A549 (cell line): ENCODE measurements around the gene KCNV2. TPM values are rescaled to one million over a fixed set of nuclear protein-coding genes. Genes with fewer than 3 reads are reported as not detected.

Experiments used
- ATAC-seq, 2 experiments: fragments of 200-7000 bp in 1 of 2; fragments of >200 bp in 1 of 2; cut with Nextera tagmentation in 1 of 2; cut with Tn5 transposase in 1 of 2; 3 replicates each; pipeline versions ENCODE4 v1.8.0 to v1.9.1; 2018 to 2020; ENCODE audit warnings: mild to moderate bottlenecking in 1 of 2, moderate library complexity in 1 of 2
- CTCF ChIA-PET: fragments of 300-600 bp; sonication (Branson Sonifier 250); formaldehyde crosslinking; extraction: SDS; loops from one replicate; lab custom pipeline; 2021; ENCODE audit warnings: antibody characterized with exemption, inconsistent platforms; lab: Yijun Ruan, JAX
- POLR2A ChIA-PET: fragments of 350-600 bp; formaldehyde crosslinking; extraction: SDS; loops from one replicate; lab custom pipeline; 2021; ENCODE audit warnings: antibody characterized with exemption, inconsistent platforms; lab: Yijun Ruan, JAX
- DNase-seq, 2 experiments: peaks; one replicate each; pipeline versions ENCODE4 v3.0.0 to v3.0.0-alpha.2; 2011 to 2016; ENCODE audit warnings: low read depth in 1 of 2, low spot score in 1 of 2
- FAIRE-seq: peaks from 2 replicates; lab custom pipeline; 2011; peaks lifted over from hg19 to GRCh38; lab: Jason Lieb, UNC
- H3K27ac ChIP-seq, 2 experiments: fragments of >200 bp; sonication (Bioruptor Twin); formaldehyde crosslinking; 3 replicates each; pipeline ENCODE4 v1.5.1; 2016 to 2017
- H3K4me1 ChIP-seq: fragments of >200 bp; sonication (Bioruptor Twin); formaldehyde crosslinking; 3 replicates; pipeline ENCODE4 v1.6.1; 2016
- H3K4me2 ChIP-seq: fragments of >200 bp; sonication (Bioruptor Twin); formaldehyde crosslinking; 3 replicates; pipeline ENCODE4 v1.6.1; 2016
- H3K4me3 ChIP-seq: fragments of >200 bp; sonication (Bioruptor Twin); formaldehyde crosslinking; 3 replicates; pipeline ENCODE4 v1.5.1; 2016
- H3K9me3 ChIP-seq: fragments of >200 bp; sonication (Bioruptor Twin); formaldehyde crosslinking; 3 replicates; pipeline ENCODE4 v1.6.1; 2016
- CBX2 ChIP-seq: fragments of 200-600 bp; sonication (generic); IDR thresholded peaks from 2 replicates; pipeline ENCODE4 v1.6.1; 2016; ENCODE audit warnings: low read depth, mild to moderate bottlenecking, borderline replicate concordance
- CBX8 ChIP-seq: fragments of 200-600 bp; sonication (generic); IDR thresholded peaks from 2 replicates; pipeline ENCODE4 v1.6.1; 2016
- CHD2 ChIP-seq: fragments of 150-350 bp; IDR thresholded peaks from 2 replicates; pipeline ENCODE4 v1.6.1; 2014; ENCODE audit warnings: low read length; ENCODE audit not compliant: partially characterized antibody
- EHF ChIP-seq: fragments of 250-450 bp; sonication (Bioruptor Pico); IDR thresholded peaks from 2 replicates; pipeline ENCODE4 v1.5.0; 2020; ENCODE audit warnings: mild to moderate bottlenecking
- EP300 ChIP-seq, 2 experiments: fragments of >200 bp; sonication (Bioruptor Twin); formaldehyde crosslinking; IDR thresholded peaks; 2 replicates in 1 of 2; 3 replicates in 1 of 2; pipeline ENCODE4 v1.6.1; 2016 to 2017
- FOSB ChIP-seq: fragments of 250-450 bp; sonication (Bioruptor Pico); IDR thresholded peaks from 2 replicates; pipeline ENCODE4 v1.5.0; 2020; ENCODE audit warnings: mild to moderate bottlenecking, moderate library complexity
- HDAC2 ChIP-seq: fragments of 200-600 bp; sonication (generic); IDR thresholded peaks from 2 replicates; pipeline ENCODE4 v1.6.1; 2016
- HOXA7 ChIP-seq: fragments of 250-450 bp; sonication (Bioruptor Pico); IDR thresholded peaks from 2 replicates; pipeline ENCODE4 v1.5.0; 2020; ENCODE audit warnings: mild to moderate bottlenecking, moderate library complexity
- HOXB13 ChIP-seq: fragments of 250-450 bp; sonication (Bioruptor Pico); IDR thresholded peaks from 2 replicates; pipeline ENCODE4 v1.5.0; 2020; ENCODE audit warnings: low read depth, mild to moderate bottlenecking, moderate library complexity
- HOXB5 ChIP-seq: fragments of 250-450 bp; sonication (Bioruptor Pico); IDR thresholded peaks from 2 replicates; pipeline ENCODE4 v1.5.0; 2020; ENCODE audit warnings: mild to moderate bottlenecking, moderate library complexity
- JUN ChIP-seq, 2 experiments: fragments of >200 bp; sonication (Bioruptor Twin); formaldehyde crosslinking; IDR thresholded peaks; 2 replicates in 1 of 2; 3 replicates in 1 of 2; pipeline ENCODE4 v1.6.1; 2016 to 2017
- KDM1A ChIP-seq: fragments of 200-600 bp; sonication (generic); IDR thresholded peaks from 2 replicates; pipeline ENCODE4 v1.6.1; 2016; ENCODE audit warnings: low read depth, mild to moderate bottlenecking
- MAFK ChIP-seq: fragments of 450-650 bp; IDR thresholded peaks from 2 replicates; pipeline ENCODE4 v1.6.1; 2014; ENCODE audit not compliant: partially characterized antibody
- MAX ChIP-seq: IDR thresholded peaks from 2 replicates; pipeline ENCODE4 v1.6.1; 2012
- NFE2L2 ChIP-seq: fragments of 150-350 bp; conservative IDR thresholded peaks from 2 replicates; pipeline ENCODE4 v1.6.1; 2014; ENCODE audit warnings: low read length
- NR3C1 ChIP-seq: fragments of >200 bp; sonication (Bioruptor Twin); formaldehyde crosslinking; IDR thresholded peaks from 3 replicates; pipeline ENCODE4 v1.6.1; 2017
- PHF8 ChIP-seq: fragments of 200-600 bp; sonication (generic); IDR thresholded peaks from 2 replicates; pipeline ENCODE4 v1.6.1; 2016; ENCODE audit warnings: low read depth, mild to moderate bottlenecking, antibody characterized with exemption, moderate library complexity, borderline replicate concordance
- POLR2A ChIP-seq: IDR thresholded peaks from 2 replicates; pipeline ENCODE4 v1.6.1; 2012; ENCODE audit warnings: mild to moderate bottlenecking, low read length
- RAD21 ChIP-seq, 2 experiments: fragments of >200 bp in 1 of 2; sonication (Bioruptor Twin) in 1 of 2; formaldehyde crosslinking in 1 of 2; IDR thresholded peaks in 1 of 2; conservative IDR thresholded peaks in 1 of 2; 2 replicates in 1 of 2; 3 replicates in 1 of 2; pipeline ENCODE4 v1.6.1; 2012 to 2018; ENCODE audit warnings: inconsistent platforms in 1 of 2
- RARB ChIP-seq: fragments of 250-450 bp; sonication (Bioruptor Pico); IDR thresholded peaks from 2 replicates; pipeline ENCODE4 v1.8.0; 2021; ENCODE audit warnings: mild to moderate bottlenecking, moderate library complexity
- RCOR1 ChIP-seq: fragments of 150-350 bp; IDR thresholded peaks from 2 replicates; pipeline ENCODE4 v1.6.1; 2014; ENCODE audit warnings: antibody characterized with exemption, low read length, low read depth
- RFX5 ChIP-seq: fragments of 450-650 bp; IDR thresholded peaks from 2 replicates; pipeline ENCODE4 v1.7.1; 2014; ENCODE audit warnings: antibody characterized with exemption, mild to moderate bottlenecking, moderate library complexity
- WGBS: methylation state at CpG from one replicate; pipeline ENCODE4 v1.1.6; 2017; ENCODE audit errors: missing lambda C conversion rate; 5-methylcytosine and 5-hydroxymethylcytosine counted together
- polyA plus RNA-seq, 4 experiments: library from polyadenylated mRNA; depleted of rRNA in 3 of 4; stranded (reverse); fragments of >200 nt; fragmentation: RNase III in 1 of 4; extraction: RNeasy Plus Mini Kit Qiagen cat#74134 plus additional on column Dnase treatment in 1 of 4; gene quantifications; 2 replicates in 3 of 4; 3 replicates in 1 of 4; pipeline ENCODE4 v1.2.3, GENCODE V29; 2011 to 2017
- TF ChIP-seq, protein P1 (sequence below): fragments of >200 bp; sonication (Bioruptor Twin); formaldehyde crosslinking; IDR thresholded peaks from 2 replicates; pipeline ENCODE4 v1.6.1; 2016
- TF ChIP-seq, protein P2 (sequence below): fragments of 250-450 bp; sonication (Bioruptor Pico); IDR thresholded peaks from 2 replicates; pipeline ENCODE4 v1.5.0; 2020; ENCODE audit warnings: low read depth, mild to moderate bottlenecking, moderate library complexity

The KCNV2 gene
- polyA plus RNA-seq, 2 of the 4 experiments (the other 2 are of a cell fraction), result not detected

DNA sequence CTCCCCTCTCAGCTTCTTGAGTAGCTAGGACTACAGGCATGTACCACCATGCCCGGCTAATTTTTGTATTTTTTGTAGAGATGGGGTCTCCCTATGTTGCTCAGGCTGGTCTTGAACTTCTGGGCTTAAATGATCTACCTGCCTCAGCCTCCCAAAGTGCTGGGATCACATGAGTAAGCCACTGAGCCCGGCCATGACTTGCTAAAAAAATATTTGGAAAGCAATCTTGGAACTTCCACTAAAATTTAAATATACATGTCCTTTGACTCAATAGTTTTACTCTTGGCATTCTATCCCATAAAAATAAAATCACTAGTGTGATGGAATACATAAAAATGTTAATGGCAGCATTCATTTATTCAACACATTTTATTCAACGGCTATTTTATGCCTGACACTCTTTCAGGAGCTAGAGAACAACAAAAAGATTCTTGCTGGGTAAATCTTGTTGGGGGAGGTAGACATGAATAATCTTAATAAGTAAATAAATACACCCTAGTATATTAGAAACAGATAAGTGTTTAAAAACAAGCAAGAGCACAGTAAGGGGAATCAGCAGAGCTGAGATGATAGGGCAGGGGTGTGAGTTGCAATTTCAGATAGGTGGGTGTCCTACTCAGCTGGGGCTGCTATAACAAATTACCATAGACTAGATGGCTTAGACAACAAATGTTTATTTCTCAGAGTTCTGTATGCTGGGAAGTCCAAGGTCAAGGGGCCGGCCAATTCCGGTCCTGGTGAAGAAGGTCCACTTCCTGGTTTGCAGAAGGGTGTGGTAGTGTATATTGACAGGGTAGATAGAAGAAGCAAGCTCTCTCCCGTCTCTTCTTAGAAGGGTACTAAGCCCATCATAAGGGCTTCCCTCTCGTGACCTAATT is 50.7 kb downstream of the KCNV2 start:
- no peak for TF ChIP-seq HDAC2
- peak; percentile 56 for TF ChIP-seq NFE2L2
- ChIA-PET POLR2A (no interaction called here), CTCF (no interaction called here)
- Histone ChIP-seq H3K4me1 (peaks cover 18% of the 10 kb centered on the region), H3K27ac (peak overlapping the region in 1 of 2 experiments; percentile 32; a peak in 3 of 6 replicates), H3K4me3 (no peak overlapping the region), H3K4me2 (no peak overlapping the region), H3K9me3 (peaks cover 4% of the 10 kb centered on the region)
- 84% methylated on average over 7 of the region's 7 CpGs for WGBS
- no peak for DNase-seq
- ATAC-seq, result peak in 1 of 2 experiments; percentile 28; a peak in 2 of 6 replicates
- no peak for FAIRE-seq

GRCh38 chr9:2771087-2771486 is 53.8 kb downstream of the KCNV2 start:
- no peak overlapping the region for H3K4me3 ChIP-seq
- no peak for TF ChIP-seq FOSB
- TF ChIP-seq, all 56 proteins: peak for 0
- POLR2A ChIA-PET, result no interaction called here
- DNase-seq (no peak), ATAC-seq (no peak), FAIRE-seq (no peak)
- peak overlapping the region in 1 of 2 experiments; percentile 6; a peak in 2 of 6 replicates for H3K27ac ChIP-seq
- CTCF ChIA-PET, result no interaction called here
- peaks cover 18% of the 10 kb centered on the region for H3K4me1 ChIP-seq
- 97% methylated on average over 3 of the region's 3 CpGs for WGBS
- no peak overlapping the region for H3K4me2 ChIP-seq
- peaks cover 34% of the 10 kb centered on the region for H3K9me3 ChIP-seq

DNA sequence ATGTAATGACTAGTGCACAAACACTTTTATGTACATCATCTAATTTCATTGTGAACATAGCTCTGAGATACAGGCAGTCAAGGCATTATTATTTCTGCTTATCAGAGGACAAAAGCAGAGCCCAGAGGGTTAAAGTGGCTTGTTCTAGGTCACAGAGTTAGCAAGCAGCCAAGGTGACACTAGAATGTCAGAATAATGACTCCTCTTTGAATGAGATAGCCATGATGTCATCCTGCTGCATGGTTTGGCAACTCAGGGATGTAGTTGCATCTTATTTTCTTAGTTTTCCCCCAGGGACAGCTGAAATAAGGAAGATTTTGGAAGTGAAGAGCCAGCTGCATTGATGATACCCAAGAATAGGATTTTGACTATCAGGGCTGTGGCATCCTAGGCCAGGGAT is 54.4 kb downstream of the KCNV2 start:
- ATAC-seq (no peak), FAIRE-seq (no peak), DNase-seq (no peak)
- H3K4me1 ChIP-seq, result peaks cover 18% of the 10 kb centered on the region
- ChIA-PET POLR2A (no interaction called here), CTCF (no interaction called here)
- H3K9me3 ChIP-seq, result peaks cover 38% of the 10 kb centered on the region
- H3K27ac ChIP-seq, result peak overlapping the region in 1 of 2 experiments; percentile 27; a peak in 1 of 6 replicates
- TF ChIP-seq CHD2 (no peak), MAFK (no peak), RARB (CRISPR knock-in tag) (no peak), FOSB (no peak)
- TF ChIP-seq, protein P1, sequence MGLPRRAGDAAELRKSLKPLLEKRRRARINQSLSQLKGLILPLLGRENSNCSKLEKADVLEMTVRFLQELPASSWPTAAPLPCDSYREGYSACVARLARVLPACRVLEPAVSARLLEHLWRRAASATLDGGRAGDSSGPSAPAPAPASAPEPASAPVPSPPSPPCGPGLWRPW, result no peak
- TF ChIP-seq, protein P2, sequence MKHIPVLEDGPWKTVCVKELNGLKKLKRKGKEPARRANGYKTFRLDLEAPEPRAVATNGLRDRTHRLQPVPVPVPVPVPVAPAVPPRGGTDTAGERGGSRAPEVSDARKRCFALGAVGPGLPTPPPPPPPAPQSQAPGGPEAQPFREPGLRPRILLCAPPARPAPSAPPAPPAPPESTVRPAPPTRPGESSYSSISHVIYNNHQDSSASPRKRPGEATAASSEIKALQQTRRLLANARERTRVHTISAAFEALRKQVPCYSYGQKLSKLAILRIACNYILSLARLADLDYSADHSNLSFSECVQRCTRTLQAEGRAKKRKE (CRISPR knock-in tag), result no peak
- H3K4me3 ChIP-seq, result no peak overlapping the region
- H3K4me2 ChIP-seq, result no peak overlapping the region

- CTCF ChIA-PET, result no interaction called here
- ATAC-seq, result no peak
- no peaks in the 10 kb centered on the region for H3K4me1 ChIP-seq
- H3K9me3 ChIP-seq, result peaks cover 49% of the 10 kb centered on the region
- no peak overlapping the region for H3K4me2 ChIP-seq
- no peak for DNase-seq
- 97% methylated on average over 3 of the region's 3 CpGs for WGBS
- TF ChIP-seq CHD2, result no peak
- TF ChIP-seq RAD21 (conservative IDR thresholded peaks at IDR 0.05 in 1 of 2, IDR thresholded peaks at IDR 0.05 in 1 of 2), result no peak
- no peak for TF ChIP-seq MAX
- TF ChIP-seq, protein P1, result no peak
- TF ChIP-seq CBX8, result no peak
- no peak for TF ChIP-seq RFX5
- H3K27ac ChIP-seq, result no peak overlapping the region
- POLR2A ChIA-PET, result no interaction called here
- FAIRE-seq, result no peak
- H3K4me3 ChIP-seq, result no peak overlapping the region
These were observed 60.1 kb downstream of the KCNV2 start for GRCh38 chr9:2777454-2777853.

DNA sequence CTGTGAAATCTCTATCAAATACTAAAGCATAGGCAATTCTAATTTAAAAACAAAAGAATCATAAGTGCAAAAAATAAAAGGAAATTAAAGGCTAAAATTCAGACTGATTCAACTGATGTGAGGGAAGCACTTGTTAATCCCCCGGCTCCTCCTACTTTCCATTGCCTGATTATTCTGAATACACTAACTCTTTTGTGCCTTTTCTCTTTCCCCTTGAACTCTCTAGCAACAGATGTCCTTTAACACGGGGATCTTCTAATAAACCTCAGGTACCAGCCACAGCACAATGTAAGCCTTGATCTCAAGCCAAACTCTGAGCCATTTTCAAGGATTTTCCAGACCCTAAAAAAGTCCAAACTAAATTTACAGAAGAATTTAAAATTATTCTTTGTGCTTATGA is 61.5 kb downstream of the KCNV2 start:
- TF ChIP-seq PHF8 (no peak), RAD21 (conservative IDR thresholded peaks at IDR 0.05 in 1 of 2, IDR thresholded peaks at IDR 0.05 in 1 of 2) (no peak), JUN (IDR thresholded peaks at IDR 0.05) (no peak), MAX (no peak), HOXB13 (no peak), RCOR1 (no peak), CHD2 (no peak), POLR2A (no peak), RARB (CRISPR knock-in tag) (no peak), MAFK (no peak), HOXB5 (no peak), EHF (CRISPR knock-in tag) (no peak), EP300 (IDR thresholded peaks at IDR 0.05) (no peak), FOSB (no peak), KDM1A (no peak), CBX2 (no peak), NR3C1 (no peak), HOXA7 (CRISPR knock-in tag) (no peak)
- TF ChIP-seq, protein P2 (CRISPR knock-in tag), result no peak
- no peak overlapping the region for H3K27ac ChIP-seq
- 87% methylated on average over 2 of the region's 2 CpGs for WGBS
- FAIRE-seq, result no peak
- ATAC-seq, result no peak
- H3K9me3 ChIP-seq, result peaks cover 38% of the 10 kb centered on the region
- no peak for DNase-seq
- no peaks in the 10 kb centered on the region for H3K4me1 ChIP-seq
- no peak overlapping the region for H3K4me3 ChIP-seq
- ChIA-PET POLR2A (no interaction called here), CTCF (no interaction called here)
- no peak overlapping the region for H3K4me2 ChIP-seq
